ENCODE measurements around the gene IRAK2. TPM values are rescaled to one million over a fixed set of nuclear protein-coding genes. Genes with fewer than 3 reads are reported as not detected.

The IRAK2 gene
- total RNA-seq, 1 donor from 2014 or later: 2.0 TPM

DNA sequence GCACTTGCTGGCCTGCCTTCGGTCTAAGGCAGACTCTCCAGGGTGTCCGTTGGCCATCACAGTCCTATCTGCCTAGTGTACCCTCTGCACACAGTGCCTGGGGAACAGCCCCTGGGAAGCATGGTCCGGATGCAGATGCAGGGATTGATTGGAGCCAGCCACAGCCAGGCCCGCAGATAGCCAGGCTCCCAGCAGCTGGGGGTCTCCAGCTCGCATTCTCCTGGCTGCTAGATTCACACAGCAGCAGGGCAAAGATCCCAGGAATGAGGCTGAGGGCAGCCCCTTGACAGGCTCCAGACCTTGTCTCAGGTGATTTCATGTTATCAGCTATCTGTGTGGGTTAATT, 41.4 kb downstream of the IRAK2 start:
- DNase-seq (ENCODE audit: missing footprints) (no peak), ATAC-seq (no peak)
- intact Hi-C loops (cut with DNase I): no loop called here

DNA sequence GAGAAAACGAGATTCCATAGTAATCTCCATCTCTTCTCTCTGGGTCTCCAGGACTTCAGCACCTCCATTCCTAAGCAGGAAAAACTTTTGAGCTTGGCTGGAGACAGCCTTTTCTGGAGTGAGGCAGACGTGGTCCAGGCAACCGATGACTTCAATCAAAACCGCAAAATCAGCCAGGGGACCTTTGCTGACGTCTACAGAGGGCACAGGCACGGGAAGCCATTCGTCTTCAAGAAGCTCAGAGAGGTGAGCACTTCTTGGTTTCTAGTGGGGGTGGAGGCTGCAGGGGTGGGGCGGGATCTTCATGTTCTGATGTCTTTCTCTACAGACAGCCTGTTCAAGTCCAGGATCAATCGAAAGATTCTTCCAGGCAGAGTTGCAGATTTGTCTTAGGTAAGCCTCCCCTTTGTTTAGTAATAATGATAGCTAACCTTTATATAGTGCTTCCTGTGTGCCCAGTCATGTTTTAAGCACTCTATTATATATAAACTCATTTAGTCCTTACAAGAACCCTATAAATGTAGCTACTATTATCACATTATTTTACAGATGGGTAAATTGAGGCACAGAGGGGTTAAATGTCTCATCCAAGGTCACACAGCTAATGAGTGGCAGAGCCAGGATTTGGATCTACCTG, 48.6 kb downstream of the IRAK2 start:
- ATAC-seq: no peak
- no peak for DNase-seq (ENCODE audit: missing footprints)
- intact Hi-C loops (cut with DNase I): no loop called here

DNA sequence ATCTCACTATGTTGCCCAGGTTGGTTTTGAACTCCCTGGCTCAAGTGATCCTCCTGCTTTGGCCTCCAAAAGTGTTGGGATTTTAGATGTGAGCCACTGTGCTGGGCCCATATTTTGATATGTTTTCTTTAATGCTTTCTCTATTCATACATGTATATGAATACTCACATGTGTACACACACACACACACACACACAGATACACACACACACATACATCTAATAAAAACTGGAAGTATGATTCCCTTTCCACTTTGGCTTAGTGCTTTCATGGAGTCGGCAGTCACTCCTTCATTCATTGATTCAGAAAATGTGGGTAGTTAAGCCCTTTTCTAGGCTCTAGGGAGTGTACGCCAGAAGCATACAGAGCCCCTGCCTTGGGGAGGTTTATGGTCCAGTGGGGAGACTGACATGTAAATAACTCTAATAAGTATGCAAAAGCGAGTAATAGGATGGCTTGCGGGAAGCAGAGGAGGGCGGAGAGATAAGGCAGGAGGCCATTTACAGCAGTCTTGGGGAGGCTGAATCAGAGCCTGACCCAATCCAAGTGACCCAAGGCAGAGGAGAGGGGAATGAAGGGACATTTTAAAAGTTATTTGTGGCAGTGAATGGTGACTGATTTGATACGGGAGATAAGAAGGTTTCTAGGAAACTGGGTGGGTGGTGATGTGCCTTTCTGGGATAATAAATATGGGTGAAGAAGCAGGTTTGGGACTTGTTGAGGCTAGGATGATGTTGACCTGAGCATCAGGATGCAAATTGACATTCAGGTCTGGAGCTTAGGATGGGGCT, 51.1 kb downstream of the IRAK2 start:
- ATAC-seq: no peak
- intact Hi-C loops (cut with DNase I): no loop called here

GRCh38 chr3:10217359-10217758, 52.6 kb downstream of the IRAK2 start:
- intact Hi-C loops (cut with DNase I): no loop called here
- ATAC-seq: no peak
- no peak for DNase-seq (ENCODE audit: missing footprints)

More for the DNA sequence above, 51.1 kb downstream of the IRAK2 start:
- DNase-seq (ENCODE audit: missing footprints): no peak

- ATAC-seq (no peak), DNase-seq (ENCODE audit: missing footprints) (no peak)
- intact Hi-C loops (cut with DNase I): loop anchor here (10.0 kb wide), 2 partner anchors 195 to 245 kb away; partner anchors contain the start of gene FANCD2
These were observed 55.0 kb downstream of the IRAK2 start for GRCh38 chr3:10219737-10220136.

DNA sequence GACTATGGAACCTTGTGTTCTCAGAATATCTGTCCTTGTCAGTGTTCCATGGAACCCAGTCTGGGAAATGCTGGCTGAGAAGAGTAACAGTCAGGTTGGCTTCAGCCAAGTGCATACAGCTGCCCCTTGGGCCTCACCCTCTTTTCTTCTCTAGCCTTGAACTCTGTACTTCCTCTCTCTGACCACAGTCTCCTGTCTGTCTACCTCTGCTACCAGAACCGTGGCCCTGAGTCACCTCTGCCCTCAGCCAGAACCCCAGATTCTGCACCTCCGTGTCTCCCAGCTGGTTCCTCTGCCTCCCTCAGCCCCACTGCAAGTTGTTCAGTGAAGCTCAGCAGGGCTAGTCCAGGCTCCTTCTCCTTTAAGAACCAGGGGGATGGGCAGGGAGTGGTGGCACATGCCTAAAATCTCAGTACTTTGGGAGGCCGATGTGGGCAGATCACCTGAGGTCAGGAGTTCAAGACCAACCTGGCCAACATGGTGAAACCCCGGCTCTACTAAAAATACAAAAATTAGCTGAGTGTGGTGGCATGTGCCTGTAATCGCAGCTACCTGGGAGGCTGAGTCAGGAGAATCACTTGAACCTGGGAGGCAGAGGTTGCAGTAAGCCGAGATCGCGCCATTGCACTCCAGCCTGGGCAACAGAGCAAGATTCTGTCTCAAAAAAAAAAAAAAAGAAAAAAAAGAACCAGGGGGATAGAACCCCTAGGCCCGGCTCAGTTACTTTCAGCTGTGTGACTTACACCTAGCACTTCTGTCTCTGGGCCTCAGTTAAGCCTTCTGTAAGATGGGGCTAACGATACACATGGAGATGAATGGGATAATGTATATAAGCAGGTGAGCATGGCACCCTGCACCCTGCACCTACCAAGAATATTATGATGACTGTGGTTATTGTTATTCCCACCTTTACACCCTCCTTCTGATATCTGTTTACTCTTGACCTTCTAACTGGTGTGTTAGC, 59.2 kb downstream of the IRAK2 start:
- ATAC-seq: no peak

DNA sequence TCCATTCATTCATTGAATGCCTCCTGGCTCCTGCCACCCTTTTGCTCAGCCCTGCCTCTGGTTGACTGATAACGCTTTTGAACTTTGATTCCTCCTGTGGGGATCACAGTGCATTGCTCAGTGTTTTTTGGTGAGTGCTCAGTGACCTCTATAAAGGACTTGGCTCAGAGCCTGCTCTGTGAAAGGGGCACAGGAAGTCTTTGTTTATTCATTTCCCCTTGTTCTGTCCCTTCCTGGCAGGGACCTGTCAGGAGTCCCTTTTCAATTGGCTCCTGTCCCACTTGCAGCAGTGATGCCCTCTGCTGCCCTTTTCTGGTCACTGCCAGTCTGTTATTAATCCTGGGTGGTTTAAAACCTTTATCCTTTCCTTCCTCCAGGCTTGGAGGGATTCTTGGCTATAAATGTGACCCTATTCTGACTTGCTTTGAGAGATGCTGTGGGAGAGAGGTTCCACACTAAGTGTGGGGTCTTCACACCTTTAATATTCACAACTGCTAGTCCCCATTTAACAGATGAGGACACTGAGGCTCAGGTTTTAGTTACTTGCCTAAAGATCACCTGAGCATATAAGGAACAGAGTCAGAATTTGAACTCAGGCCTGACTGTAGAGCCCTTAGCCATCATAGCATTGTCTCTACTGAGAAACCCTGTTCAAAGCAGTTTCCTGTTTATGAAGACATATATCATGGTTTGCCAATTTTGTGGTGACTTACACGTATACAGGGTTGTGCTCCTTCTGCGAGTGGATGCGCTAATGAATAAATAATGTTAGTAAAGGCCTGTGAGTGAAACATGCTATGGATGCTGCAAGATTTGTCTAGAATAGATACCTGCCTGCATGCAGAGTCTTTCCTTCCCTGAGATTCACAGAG, 60.3 kb downstream of the IRAK2 start:
- intact Hi-C loops (cut with DNase I): loop anchor here (2.0 to 10.0 kb wide), 4 partner anchors 60 to 293 kb away; partner anchors contain the start of genes CRELD1, FANCD2 and IRAK2
- DNase-seq (ENCODE audit: missing footprints) (no peak), ATAC-seq (peak; percentile 92)

More for the DNA sequence above, 59.2 kb downstream of the IRAK2 start:
- DNase-seq (ENCODE audit: missing footprints): no peak
- intact Hi-C loops (cut with DNase I): loop anchor here (2.0 to 10.0 kb wide), 3 partner anchors 59 to 249 kb away; partner anchors contain the start of genes FANCD2 and IRAK2

GRCh38 chr3:10226293-10226692, 61.6 kb downstream of the IRAK2 start:
- intact Hi-C loops (cut with DNase I): loop anchor here (5.0 to 10.0 kb wide), 3 partner anchors 201 to 294 kb away; partner anchors contain the start of genes CRELD1 and FANCD2
- no peak for ATAC-seq
- DNase-seq (ENCODE audit: missing footprints): no peak

DNA sequence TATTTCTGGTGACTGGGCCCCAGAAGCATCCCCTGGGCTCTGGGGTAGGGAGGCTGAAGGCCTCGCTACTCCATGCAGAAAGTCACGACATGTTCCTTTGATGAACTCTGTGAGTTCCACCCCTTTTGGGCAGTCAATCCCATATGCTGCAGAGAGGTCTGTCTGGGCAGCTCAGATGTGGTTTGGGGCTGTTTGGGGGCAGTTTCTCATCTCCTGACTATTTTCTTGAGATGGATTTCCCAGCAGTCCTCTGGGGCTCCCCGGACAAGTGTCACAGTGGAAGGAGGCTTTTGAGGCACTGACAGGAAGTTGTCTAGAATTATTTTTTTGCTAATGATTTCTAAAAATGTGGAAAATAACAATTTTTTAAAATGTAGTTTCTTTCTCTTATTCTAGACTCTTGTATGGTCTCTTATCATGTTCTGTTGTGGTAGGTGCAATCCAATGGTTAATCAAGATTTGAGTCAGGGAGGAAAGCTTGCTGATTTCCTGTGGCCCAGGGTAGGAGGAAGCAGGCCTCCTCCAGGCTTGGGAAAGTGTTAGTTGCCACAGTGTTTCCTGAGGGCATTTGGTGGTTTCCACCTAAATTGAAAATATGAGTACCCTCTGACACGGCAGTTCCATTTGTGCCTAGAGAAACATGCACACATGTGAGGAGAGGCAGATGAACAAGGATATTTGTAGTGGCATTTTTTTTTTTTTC, 63.7 kb downstream of the IRAK2 start:
- no peak for DNase-seq (ENCODE audit: missing footprints)
- intact Hi-C loops (cut with DNase I): loop anchor here (5.0 to 10.0 kb wide), 3 partner anchors 204 to 296 kb away; partner anchors contain the start of genes CRELD1 and FANCD2
- ATAC-seq: no peak

DNA sequence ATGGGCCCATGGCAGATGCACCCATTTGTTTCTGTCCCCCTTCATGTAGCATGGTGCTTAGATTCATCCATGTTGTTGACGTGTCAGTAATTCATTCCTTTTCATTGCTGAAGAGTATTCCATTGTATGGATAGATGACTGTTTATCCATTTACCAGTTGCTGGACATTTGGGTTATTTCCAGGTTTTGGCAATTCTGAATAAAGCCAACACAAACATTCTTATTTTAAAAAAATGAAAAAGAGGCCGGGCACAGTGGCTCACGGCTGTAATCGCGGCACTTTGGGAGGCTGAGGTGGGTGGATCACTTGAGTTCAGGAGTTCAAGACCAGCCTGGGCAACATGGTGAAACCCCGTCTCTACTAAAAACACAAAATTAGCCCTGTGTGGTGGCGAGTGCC, 64.9 kb downstream of the IRAK2 start:
- no peak for DNase-seq (ENCODE audit: missing footprints)
- ATAC-seq: no peak
- intact Hi-C loops (cut with DNase I): loop anchor here (5.0 to 10.0 kb wide), 3 partner anchors 205 to 297 kb away; partner anchors contain the start of genes CRELD1 and FANCD2

DNA sequence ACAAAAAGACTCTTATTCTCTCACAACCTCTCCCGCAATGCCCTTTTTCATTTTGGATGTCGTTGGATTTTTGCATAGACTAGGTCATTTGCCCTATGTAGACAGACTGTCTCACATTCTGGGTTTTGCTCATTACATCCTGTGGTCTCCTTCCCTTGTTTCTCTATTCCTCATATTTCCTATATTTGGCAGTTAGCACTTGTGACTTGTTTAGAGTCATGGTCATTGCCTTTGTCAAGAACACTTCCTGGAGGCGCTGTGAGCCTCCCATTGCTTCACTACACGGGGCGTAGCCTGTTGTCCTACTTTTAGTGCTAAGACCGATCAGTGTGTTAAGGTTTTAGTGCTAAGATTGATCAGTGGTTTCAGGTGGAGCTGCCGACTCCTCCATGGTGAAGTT, 67.4 kb downstream of the IRAK2 start:
- intact Hi-C loops (cut with DNase I): no loop called here
- no peak for DNase-seq (ENCODE audit: missing footprints)
- ATAC-seq: peak; percentile 46

GRCh38 chr3:10233988-10234387, 69.3 kb downstream of the IRAK2 start:
- DNase-seq (ENCODE audit: missing footprints) (no peak), ATAC-seq (no peak)
- intact Hi-C loops (cut with DNase I): no loop called here

GRCh38 chr3:10234526-10235230, 70.0 kb downstream of the IRAK2 start:
- ATAC-seq (no peak), DNase-seq (ENCODE audit: missing footprints) (no peak)
- intact Hi-C loops (cut with DNase I): no loop called here

DNA sequence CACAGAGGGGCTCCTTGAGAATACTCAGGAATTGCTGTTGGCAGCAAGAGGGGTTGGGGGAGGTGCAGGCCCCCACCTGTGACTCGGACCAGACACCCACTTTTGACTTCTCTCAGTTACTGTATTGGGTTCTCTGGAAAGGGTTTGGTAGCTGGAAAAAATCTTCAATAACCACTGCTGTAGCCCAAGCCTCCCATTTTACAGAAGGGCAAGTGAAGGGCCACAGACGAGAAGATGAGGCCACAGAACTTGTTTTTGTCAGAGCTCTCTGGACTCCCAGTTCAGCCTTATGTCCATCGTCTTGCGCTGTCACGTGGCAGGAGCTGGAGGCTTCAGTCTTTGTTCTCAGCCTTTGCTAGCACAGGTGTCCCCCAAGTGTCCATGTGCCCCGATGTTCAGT, 70.8 kb downstream of the IRAK2 start:
- no peak for ATAC-seq
- intact Hi-C loops (cut with DNase I): no loop called here
- no peak for DNase-seq (ENCODE audit: missing footprints)

GRCh38 chr3:10238345-10239183, 73.8 kb downstream of the IRAK2 start:
- intact Hi-C loops (cut with DNase I): no loop called here
- DNase-seq (ENCODE audit: missing footprints): no peak
- no peak for ATAC-seq

DNA sequence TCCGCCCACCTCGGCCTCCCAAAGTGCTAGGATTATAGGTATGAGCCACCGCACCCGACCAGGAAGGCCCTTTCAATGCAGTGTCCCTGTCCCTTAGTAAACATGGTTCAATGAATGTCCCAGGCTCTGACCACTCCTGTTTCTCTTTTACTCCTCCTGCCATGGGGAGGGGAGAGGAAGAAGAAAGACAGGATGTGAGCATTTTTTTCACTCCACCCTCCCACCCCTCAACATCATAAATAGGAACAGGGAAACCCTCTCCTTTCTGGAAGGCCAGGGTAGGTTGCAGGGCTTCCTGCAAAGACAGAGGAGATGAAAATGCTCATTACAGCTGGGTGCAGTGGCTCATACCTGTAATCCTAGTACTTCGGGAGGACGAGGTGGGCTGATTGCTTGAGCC, 76.1 kb downstream of the IRAK2 start:
- ATAC-seq: no peak
- DNase-seq (ENCODE audit: missing footprints): no peak
- intact Hi-C loops (cut with DNase I): no loop called here
